Measurements from ENCODE around the gene NCOA6. TPM values are rescaled to one million over a fixed set of nuclear protein-coding genes. Genes with fewer than 3 reads are reported as not detected.
"Not testable (repeated sequence)": the region's sequence is repeated elsewhere in the genome, so short reads cannot be mapped to it uniquely, and the experiment has no call there.

The NCOA6 gene
- polyA plus RNA-seq, 4 donors: 19.3 to 46.5 (median 28.9) TPM

DNA sequence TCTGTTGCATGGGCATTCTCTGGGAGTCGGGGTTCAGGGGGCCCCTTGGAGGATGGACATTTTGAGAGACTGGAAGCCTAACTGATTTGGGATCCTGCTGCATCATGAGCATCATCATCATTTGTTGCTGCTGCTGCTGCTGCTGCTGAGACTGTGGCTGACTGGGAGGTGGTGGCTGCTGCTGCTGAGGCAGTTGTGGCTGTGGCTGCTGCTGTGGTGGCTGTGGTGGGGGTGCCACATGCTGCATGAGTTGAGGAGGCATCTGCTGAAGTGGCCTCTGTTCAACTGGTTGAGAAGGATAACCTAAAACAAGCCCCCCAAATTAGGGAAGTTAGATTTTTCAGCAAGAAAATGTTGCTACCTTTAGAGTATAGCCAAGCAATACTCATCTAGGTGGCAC is 82.4 kb downstream of the NCOA6 start:
- H3K27me3 ChIP-seq (ENCODE audit: control insufficient read depth in 3 of 3, insufficient read depth in 3 of 3, low read length in 3 of 3): no peaks in the 10 kb centered on the region
- FAIRE-seq (no peak), DNase-seq (no peak)
- WGBS, 3 donors: 94 to 100% (median 95%) methylated on average over 1 of the region's 1 CpG
- no peaks in the 10 kb centered on the region for H3K4me1 ChIP-seq (ENCODE audit: control insufficient read depth in 3 of 3, insufficient read depth in 2 of 3, low read depth in 1 of 3, low read length in 2 of 3)
- no peak overlapping the region for H3K4me3 ChIP-seq (ENCODE audit: low read depth in 1 of 3, low read length in 3 of 3)
- H3K27ac ChIP-seq (ENCODE audit: low read depth in 1 of 3, low read length in 2 of 3): no peak overlapping the region
- H3K36me3 ChIP-seq (ENCODE audit: control insufficient read depth in 3 of 3, insufficient read depth in 2 of 3, low read depth in 1 of 3, low read length in 3 of 3): peaks cover 13 to 40% (median 26%) of the 10 kb centered on the region in 3 donors
- H3K9me3 ChIP-seq (ENCODE audit: control insufficient read depth in 2 of 2, insufficient read depth in 1 of 2, low read depth in 1 of 2, low read length in 1 of 2): no peaks in the 10 kb centered on the region

DNA sequence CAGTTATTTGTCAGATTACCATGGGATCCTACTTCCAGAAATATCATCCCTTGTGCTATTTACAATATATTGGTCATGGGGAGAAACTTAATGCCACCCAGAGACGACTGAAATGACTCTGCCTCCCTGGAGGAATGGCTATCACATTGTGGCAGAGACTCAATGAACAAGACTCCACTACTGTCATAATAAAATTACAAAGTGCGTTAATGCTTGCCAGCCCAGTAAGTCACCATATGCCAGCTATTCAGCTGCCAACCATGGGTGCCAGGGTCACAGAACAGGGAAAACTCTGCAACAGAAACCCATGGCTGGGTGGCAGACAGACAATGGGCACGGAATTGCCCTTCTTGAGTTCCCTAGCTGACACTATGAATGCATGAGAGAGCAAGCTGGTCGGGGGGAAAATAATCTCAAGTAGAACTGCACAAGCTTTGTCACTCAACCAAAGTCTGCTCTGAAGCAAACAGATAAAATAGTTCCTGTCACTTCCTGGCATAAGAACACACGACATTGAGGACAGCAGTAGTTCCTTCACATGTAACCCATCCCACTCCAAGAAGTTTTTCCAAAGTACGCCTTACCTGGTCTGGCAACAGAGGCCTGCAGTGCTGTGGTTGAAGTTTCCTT is 89.2 kb downstream of the NCOA6 start:
- Histone ChIP-seq H3K36me3 (ENCODE audit: control insufficient read depth in 3 of 3, insufficient read depth in 2 of 3, low read depth in 1 of 3, low read length in 3 of 3) (peaks cover 3 to 37% (median 3%) of the 10 kb centered on the region in 3 donors), H3K27me3 (ENCODE audit: control insufficient read depth in 3 of 3, insufficient read depth in 3 of 3, low read length in 3 of 3) (no peaks in the 10 kb centered on the region), H3K9me3 (ENCODE audit: control insufficient read depth in 2 of 2, insufficient read depth in 1 of 2, low read depth in 1 of 2, low read length in 1 of 2) (no peaks in the 10 kb centered on the region), H3K4me1 (ENCODE audit: control insufficient read depth in 3 of 3, insufficient read depth in 2 of 3, low read depth in 1 of 3, low read length in 2 of 3) (no peaks in the 10 kb centered on the region), H3K27ac (ENCODE audit: low read depth in 1 of 3, low read length in 2 of 3) (no peak overlapping the region), H3K4me3 (ENCODE audit: low read depth in 1 of 3, low read length in 3 of 3) (no peak overlapping the region)
- no peak for DNase-seq
- 75 to 83% (median 81%) methylated on average over 6 of the region's 6 CpGs for WGBS, 3 donors
- FAIRE-seq: no peak

DNA sequence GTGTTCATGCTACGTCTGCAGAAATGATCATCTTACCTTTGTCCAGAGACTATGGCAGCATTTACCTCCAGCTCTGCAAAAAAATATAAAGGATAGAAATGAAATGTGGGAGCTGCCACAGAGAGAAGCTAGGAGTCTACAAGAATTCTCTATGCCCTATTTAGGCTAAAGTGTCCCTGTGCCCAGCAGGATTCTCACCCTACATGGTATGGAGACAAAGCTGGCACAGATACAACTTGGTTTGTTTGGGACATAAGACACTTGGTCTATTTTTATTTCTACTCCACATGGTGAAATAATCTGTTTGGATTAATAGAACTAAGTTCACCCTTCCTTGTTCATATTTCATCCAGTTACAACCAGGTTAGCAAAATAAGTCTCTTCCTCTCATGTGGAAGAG is 92.9 kb downstream of the NCOA6 start:
- no peak for DNase-seq
- no peak overlapping the region for H3K27ac ChIP-seq (ENCODE audit: low read depth in 1 of 3, low read length in 2 of 3)

DNA sequence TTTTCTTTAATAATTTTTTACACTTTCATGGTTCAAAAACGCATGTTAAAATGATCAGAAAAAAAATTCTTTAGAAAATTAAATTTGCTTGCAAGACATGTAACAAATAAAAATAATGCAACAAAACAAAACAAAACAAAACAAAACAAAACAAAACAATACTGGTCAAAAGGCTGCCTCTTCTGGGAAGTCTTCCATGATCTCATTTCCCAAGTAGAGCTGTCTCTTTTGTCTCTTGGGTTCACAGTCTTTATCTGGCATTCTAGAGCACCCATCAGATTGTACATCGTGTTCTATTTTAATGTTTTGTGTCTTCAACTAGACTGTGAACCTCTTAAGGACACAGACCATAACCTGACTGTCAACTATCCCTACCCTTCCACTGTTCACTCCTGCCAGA is 96.0 kb downstream of the NCOA6 start:
- H3K9me3 ChIP-seq (ENCODE audit: control insufficient read depth in 2 of 2, insufficient read depth in 1 of 2, low read depth in 1 of 2, low read length in 1 of 2): no peaks in the 10 kb centered on the region
- peaks cover 0 to 44% (median 18%) of the 10 kb centered on the region in 3 donors for H3K36me3 ChIP-seq (ENCODE audit: control insufficient read depth in 3 of 3, insufficient read depth in 2 of 3, low read depth in 1 of 3, low read length in 3 of 3)
- FAIRE-seq: no peak
- no peak overlapping the region for H3K27ac ChIP-seq (ENCODE audit: low read depth in 1 of 3, low read length in 2 of 3)
- H3K4me1 ChIP-seq (ENCODE audit: control insufficient read depth in 3 of 3, insufficient read depth in 2 of 3, low read depth in 1 of 3, low read length in 2 of 3): peaks cover 0 to 17% (median 0%) of the 10 kb centered on the region in 3 donors
- H3K4me3 ChIP-seq (ENCODE audit: low read depth in 1 of 3, low read length in 3 of 3): no peak overlapping the region
- no peak for DNase-seq
- H3K27me3 ChIP-seq (ENCODE audit: control insufficient read depth in 3 of 3, insufficient read depth in 3 of 3, low read length in 3 of 3): no peaks in the 10 kb centered on the region
- WGBS, 3 donors: 92 to 100% (median 95%) methylated on average over 2 of the region's 2 CpGs

More for the DNA sequence above, 92.9 kb downstream of the NCOA6 start:
- Histone ChIP-seq H3K4me1 (ENCODE audit: control insufficient read depth in 3 of 3, insufficient read depth in 2 of 3, low read depth in 1 of 3, low read length in 2 of 3) (peaks cover 0 to 5% (median 0%) of the 10 kb centered on the region in 3 donors), H3K36me3 (ENCODE audit: control insufficient read depth in 3 of 3, insufficient read depth in 2 of 3, low read depth in 1 of 3, low read length in 3 of 3) (peaks cover 0 to 38% (median 2%) of the 10 kb centered on the region in 3 donors), H3K27me3 (ENCODE audit: control insufficient read depth in 3 of 3, insufficient read depth in 3 of 3, low read length in 3 of 3) (no peaks in the 10 kb centered on the region), H3K4me3 (ENCODE audit: low read depth in 1 of 3, low read length in 3 of 3) (no peak overlapping the region), H3K9me3 (ENCODE audit: control insufficient read depth in 2 of 2, insufficient read depth in 1 of 2, low read depth in 1 of 2, low read length in 1 of 2) (no peaks in the 10 kb centered on the region)
- 91 to 98% (median 94%) methylated on average over 1 of the region's 1 CpG for WGBS, 3 donors
- FAIRE-seq: no peak

DNA sequence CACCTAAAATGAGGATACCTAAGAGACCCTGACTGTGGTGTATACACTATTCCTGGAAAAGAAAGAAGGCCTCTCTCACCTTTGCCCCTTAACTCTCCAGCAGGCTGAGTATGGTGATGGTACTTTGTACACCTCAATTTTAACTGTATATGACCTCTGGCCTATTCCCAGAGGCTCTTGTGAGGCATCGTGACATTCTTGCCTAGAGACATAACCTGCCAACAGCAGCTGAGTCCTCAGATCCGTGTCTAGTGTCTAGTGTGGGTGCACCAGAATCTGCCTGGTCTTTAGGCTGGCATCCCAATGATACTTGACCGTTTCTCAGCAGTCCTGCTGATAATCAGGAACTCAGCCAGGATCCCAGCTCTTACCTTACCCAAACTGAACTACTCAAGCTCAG is 101.3 kb downstream of the NCOA6 start:
- Histone ChIP-seq H3K27ac (ENCODE audit: low read depth in 1 of 3, low read length in 2 of 3) (peak overlapping the region in 1 of 3 donors; percentile 31), H3K36me3 (ENCODE audit: control insufficient read depth in 3 of 3, insufficient read depth in 2 of 3, low read depth in 1 of 3, low read length in 3 of 3) (peaks cover 0 to 33% (median 20%) of the 10 kb centered on the region in 3 donors), H3K4me3 (ENCODE audit: low read depth in 1 of 3, low read length in 3 of 3) (no peak overlapping the region), H3K27me3 (ENCODE audit: control insufficient read depth in 3 of 3, insufficient read depth in 3 of 3, low read length in 3 of 3) (no peaks in the 10 kb centered on the region), H3K4me1 (ENCODE audit: control insufficient read depth in 3 of 3, insufficient read depth in 2 of 3, low read depth in 1 of 3, low read length in 2 of 3) (peaks cover 0 to 27% (median 0%) of the 10 kb centered on the region in 3 donors), H3K9me3 (ENCODE audit: control insufficient read depth in 2 of 2, insufficient read depth in 1 of 2, low read depth in 1 of 2, low read length in 1 of 2) (no peaks in the 10 kb centered on the region)
- FAIRE-seq (no peak), DNase-seq (peak; percentile 46 to 58)
- WGBS, 3 donors: 43 to 72% (median 53%) methylated on average over 3 of the region's 3 CpGs

DNA sequence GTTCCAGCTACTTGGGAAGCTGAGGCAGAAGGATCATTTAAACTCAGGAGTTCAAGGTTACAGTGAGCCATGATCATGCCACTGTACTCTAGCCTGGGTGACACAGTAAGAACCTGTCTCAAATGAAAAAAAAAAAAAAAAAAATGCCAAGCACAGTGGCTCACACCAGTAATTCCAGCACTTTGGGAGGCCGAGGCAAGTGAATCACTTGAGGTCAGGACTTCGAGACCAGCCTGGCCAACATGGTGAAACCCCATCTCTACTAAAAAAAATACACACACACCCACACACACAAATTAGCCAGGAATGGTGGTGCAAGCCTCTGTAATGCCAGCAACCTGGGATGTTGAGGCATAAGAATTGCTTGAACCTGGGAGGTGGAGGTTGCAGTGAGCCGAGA is 102.9 kb downstream of the NCOA6 start:
- H3K9me3 ChIP-seq (ENCODE audit: control insufficient read depth in 2 of 2, insufficient read depth in 1 of 2, low read depth in 1 of 2, low read length in 1 of 2); H3K27me3 ChIP-seq (ENCODE audit: control insufficient read depth in 3 of 3, insufficient read depth in 3 of 3, low read length in 3 of 3); H3K27ac ChIP-seq (ENCODE audit: low read depth in 1 of 3, low read length in 2 of 3); FAIRE-seq; DNase-seq; H3K4me3 ChIP-seq (ENCODE audit: low read depth in 1 of 3, low read length in 3 of 3): not testable (repeated sequence)
- 85 to 94% (median 91%) methylated on average over 3 of the region's 3 CpGs for WGBS, 3 donors
- Histone ChIP-seq H3K36me3 (ENCODE audit: control insufficient read depth in 3 of 3, insufficient read depth in 2 of 3, low read depth in 1 of 3, low read length in 3 of 3) (peaks cover 4 to 34% (median 22%) of the 10 kb centered on the region in 3 donors), H3K4me1 (ENCODE audit: control insufficient read depth in 3 of 3, insufficient read depth in 2 of 3, low read depth in 1 of 3, low read length in 2 of 3) (peaks cover 0 to 24% (median 0%) of the 10 kb centered on the region in 3 donors)

DNA sequence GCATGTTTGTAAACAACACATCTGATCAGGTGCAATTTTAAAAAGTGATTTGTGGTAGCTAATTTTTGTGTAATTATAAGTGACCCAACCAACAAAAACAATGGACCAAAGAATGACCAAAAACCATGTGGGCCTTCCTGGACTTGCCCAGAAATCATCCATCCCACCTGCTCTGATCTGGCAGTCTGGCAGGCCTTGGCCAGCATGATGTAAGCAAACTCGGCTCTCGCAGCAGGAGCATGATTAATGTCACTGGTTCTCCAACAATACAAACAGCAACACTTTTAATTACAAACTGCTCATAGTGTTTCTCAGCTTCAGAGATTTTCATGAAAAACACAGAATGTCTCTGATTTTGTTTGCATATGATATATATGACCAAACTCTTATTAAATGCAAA is 105.2 kb downstream of the NCOA6 start:
- Histone ChIP-seq H3K27ac (ENCODE audit: low read depth in 1 of 3, low read length in 2 of 3) (peak overlapping the region in 1 of 3 donors; percentile 48), H3K9me3 (ENCODE audit: control insufficient read depth in 2 of 2, insufficient read depth in 1 of 2, low read depth in 1 of 2, low read length in 1 of 2) (no peaks in the 10 kb centered on the region), H3K4me1 (ENCODE audit: control insufficient read depth in 3 of 3, insufficient read depth in 2 of 3, low read depth in 1 of 3, low read length in 2 of 3) (peaks cover 0 to 17% (median 0%) of the 10 kb centered on the region in 3 donors), H3K27me3 (ENCODE audit: control insufficient read depth in 3 of 3, insufficient read depth in 3 of 3, low read length in 3 of 3) (no peaks in the 10 kb centered on the region), H3K4me3 (ENCODE audit: low read depth in 1 of 3, low read length in 3 of 3) (no peak overlapping the region), H3K36me3 (ENCODE audit: control insufficient read depth in 3 of 3, insufficient read depth in 2 of 3, low read depth in 1 of 3, low read length in 3 of 3) (peaks cover 4 to 32% (median 7%) of the 10 kb centered on the region in 3 donors)
- DNase-seq (no peak), FAIRE-seq (no peak)
- WGBS, 3 donors: 55 to 77% (median 67%) methylated on average over 2 of the region's 2 CpGs

DNA sequence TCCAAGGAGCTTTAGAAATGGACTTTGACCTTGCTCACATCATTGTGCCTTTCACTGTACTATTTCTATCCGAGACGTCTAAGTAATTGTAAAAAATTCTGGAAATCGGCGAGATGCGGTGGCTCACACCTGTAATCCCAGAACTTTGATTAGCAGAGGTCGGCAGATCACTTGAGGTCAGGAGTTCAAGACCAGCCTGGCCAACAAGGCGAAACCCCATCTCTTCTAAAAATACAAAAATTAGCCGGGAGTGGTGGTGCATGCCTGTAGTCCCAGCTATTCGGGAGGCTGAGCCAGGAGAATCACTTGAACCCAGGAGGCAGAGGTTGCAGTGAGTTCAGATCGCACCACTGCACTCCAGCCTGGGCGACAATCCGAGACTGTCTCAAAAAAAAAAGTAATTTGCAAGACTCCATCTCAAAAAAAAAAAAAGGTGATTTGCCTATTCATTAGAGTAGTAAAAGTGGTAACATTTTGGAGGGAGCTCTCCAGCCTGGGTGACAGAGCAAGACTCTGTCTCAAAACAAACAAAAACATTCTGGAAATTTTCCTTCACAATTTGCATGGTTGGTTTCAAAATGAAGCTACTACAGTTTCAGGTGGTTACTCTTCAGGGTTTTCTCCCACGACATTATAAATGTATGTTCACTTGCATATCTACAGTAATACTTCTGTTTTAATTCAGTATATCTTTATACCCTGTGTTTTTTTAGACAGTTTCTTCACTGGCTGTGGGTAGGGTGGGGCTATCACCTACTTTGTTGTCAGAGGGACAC is 106.0 kb downstream of the NCOA6 start:
- not testable (repeated sequence) for H3K27me3 ChIP-seq (ENCODE audit: control insufficient read depth in 3 of 3, insufficient read depth in 3 of 3, low read length in 3 of 3); H3K27ac ChIP-seq (ENCODE audit: low read depth in 1 of 3, low read length in 2 of 3); DNase-seq; FAIRE-seq; H3K9me3 ChIP-seq (ENCODE audit: control insufficient read depth in 2 of 2, insufficient read depth in 1 of 2, low read depth in 1 of 2, low read length in 1 of 2); H3K4me3 ChIP-seq (ENCODE audit: low read depth in 1 of 3, low read length in 3 of 3)
- Histone ChIP-seq H3K4me1 (ENCODE audit: control insufficient read depth in 3 of 3, insufficient read depth in 2 of 3, low read depth in 1 of 3, low read length in 2 of 3) (peaks cover 0 to 12% (median 0%) of the 10 kb centered on the region in 3 donors), H3K36me3 (ENCODE audit: control insufficient read depth in 3 of 3, insufficient read depth in 2 of 3, low read depth in 1 of 3, low read length in 3 of 3) (peaks cover 4 to 33% (median 7%) of the 10 kb centered on the region in 3 donors)
- 88 to 89% (median 89%) methylated on average over 13 of the region's 13 CpGs for WGBS, 3 donors

Measured in small intestine (tissue), 7 donors.